Psoas muscle (tissue), 8 donors: Measurements from ENCODE around the gene RBMS2. TPM values are rescaled to one million over a fixed set of nuclear protein-coding genes. Genes with fewer than 3 reads are reported as not detected.

Source experiments
- ATAC-seq, 4 donors: fragments of 200-7000 bp; cut with Tn5 transposase; one replicate each; pipeline ENCODE4 v1.9.1; 2020; ENCODE audit warnings: moderate library complexity in 3 of 4, mild to moderate bottlenecking in 2 of 4
- DNase-seq, 2 donors: peaks; one replicate each; pipeline ENCODE4 v3.0.0-alpha.2; 2020
- H3K27ac ChIP-seq: fragments of 200-600 bp; one replicate; pipeline ENCODE4 v1.8.0; 2022
- H3K27me3 ChIP-seq, 3 donors: fragments of 200-600 bp in 1 of 3; one replicate each; pipeline versions ENCODE4 v1.6.1 to v1.8.0; 2013 to 2022; ENCODE audit warnings: low read length in 2 of 3, mild to moderate bottlenecking in 2 of 3, moderate library complexity in 1 of 3; ENCODE audit not compliant: insufficient read depth in 3 of 3
- H3K36me3 ChIP-seq, 2 donors: fragments of 200-600 bp in 1 of 2; one replicate each; pipeline versions ENCODE4 v1.6.1 to v1.8.0; 2013 to 2022; ENCODE audit warnings: low read depth in 1 of 2, mild to moderate bottlenecking in 1 of 2, moderate library complexity in 1 of 2; ENCODE audit not compliant: insufficient read depth in 1 of 2
- H3K4me1 ChIP-seq: fragments of 200-600 bp; one replicate; pipeline ENCODE4 v1.8.0; 2022
- H3K4me3 ChIP-seq: fragments of 200-600 bp; one replicate; pipeline ENCODE4 v1.8.0; 2022; ENCODE audit warnings: mild to moderate bottlenecking
- H3K9me3 ChIP-seq: fragments of 200-600 bp; one replicate; pipeline ENCODE4 v1.8.0; 2022
- CTCF ChIP-seq: fragments of 200-600 bp; IDR thresholded peaks from one replicate; pipeline ENCODE4 v1.8.0; 2022; ENCODE audit warnings: antibody characterized with exemption
- WGBS, 3 donors: extraction: QIAGEN DNeasy Blood & Tissue Kit; methylation state at CpG; one replicate each; pipeline versions ENCODE4 v1.1.6 to v1.1.7; 2013; 5-methylcytosine and 5-hydroxymethylcytosine counted together
- intact Hi-C, 2 donors: fragments of 100-400 bp; cut with DNase I; formaldehyde crosslinking; loops; one replicate each; pipeline versions ENCODE4 v1.11.0 to v1.14.2; 2022
- polyA plus RNA-seq, 3 donors: library from polyadenylated mRNA; stranded (reverse); fragments of 200-250 nt; gene quantifications; one replicate each; pipeline ENCODE4 v1.2.3, GENCODE V29; 2013
- total RNA-seq, 4 donors: library from RNA; stranded (reverse); fragmentation: NEBNext Ultra II Directional in 2 of 4; extraction: Animal tissue kit (Norgen Biotek cat#: 25700) in 2 of 4; gene quantifications; one replicate each; pipeline versions ENCODE4 v1.2.1 to v1.2.4, GENCODE V29; 2021 to 2023
- donor health status: healthy with polysubstance abuse.
- donor health status: DM: no; HTN: no; CAD: no; lungs with moderate emphysema.
- donor health status: Bipolar disorder and iron deficiency.
- donor health status: healthy.
- donor health status: DM: yes; HTN: yes; CAD: no.
- donor health status: DM: no; HTN: no; CAD: no.
- donor health status: DM: no; HTN: no; CAD: no.
- donor health status: DM: yes; HTN: yes; CAD: no.

Gene RBMS2
- total and polyA plus RNA-seq, 7 donors: 3.0 to 20.5 (median 11.8) TPM

GRCh38 chr12:56477521-56478225, 43.9 kb upstream of the RBMS2 start:
- no peak for TF ChIP-seq CTCF
- no peaks in the 10 kb centered on the region for H3K9me3 ChIP-seq
- no peak overlapping the region for H3K4me3 ChIP-seq
- no peak overlapping the region for H3K27ac ChIP-seq
- no peaks in the 10 kb centered on the region for H3K4me1 ChIP-seq
- no peak for ATAC-seq
- H3K36me3 ChIP-seq: no peaks in the 10 kb centered on the region
- H3K27me3 ChIP-seq: no peaks in the 10 kb centered on the region
- DNase-seq: no peak
- intact Hi-C loops: no loop called here
- 81 to 84% (median 83%) methylated on average over 6 of the region's 6 CpGs for WGBS, 3 donors

- no peaks in the 10 kb centered on the region for H3K27me3 ChIP-seq
- no peaks in the 10 kb centered on the region for H3K9me3 ChIP-seq
- no peaks in the 10 kb centered on the region for H3K36me3 ChIP-seq
- DNase-seq: no peak
- no peak overlapping the region for H3K4me3 ChIP-seq
- intact Hi-C loops: no loop called here
- no peak for ATAC-seq
- 91 to 97% (median 92%) methylated on average over 7 of the region's 7 CpGs for WGBS, 3 donors
- TF ChIP-seq CTCF: no peak
- no peaks in the 10 kb centered on the region for H3K4me1 ChIP-seq
- no peak overlapping the region for H3K27ac ChIP-seq
These were observed 42.0 kb upstream of the RBMS2 start for GRCh38 chr12:56479625-56480024.

GRCh38 chr12:56484566-56484965, 37.1 kb upstream of the RBMS2 start:
- WGBS, 3 donors: 78 to 91% (median 88%) methylated on average over 1 of the region's 1 CpG
- no peaks in the 10 kb centered on the region for H3K36me3 ChIP-seq
- no peak overlapping the region for H3K4me3 ChIP-seq
- DNase-seq (no peak), ATAC-seq (no peak)
- peaks cover 0 to 22% (median 2%) of the 10 kb centered on the region in 3 donors for H3K27me3 ChIP-seq
- intact Hi-C loops: no loop called here
- no peaks in the 10 kb centered on the region for H3K9me3 ChIP-seq
- TF ChIP-seq CTCF: no peak
- no peak overlapping the region for H3K27ac ChIP-seq
- H3K4me1 ChIP-seq: peaks cover 12% of the 10 kb centered on the region

GRCh38 chr12:56486694-56487093, 34.9 kb upstream of the RBMS2 start:
- Histone ChIP-seq H3K4me3 (no peak overlapping the region), H3K36me3 (no peaks in the 10 kb centered on the region), H3K27ac (no peak overlapping the region), H3K4me1 (peaks cover 12% of the 10 kb centered on the region), H3K9me3 (no peaks in the 10 kb centered on the region), H3K27me3 (peaks cover 0 to 42% (median 6%) of the 10 kb centered on the region in 3 donors)
- DNase-seq: no peak
- no peak for TF ChIP-seq CTCF
- 76 to 79% (median 77%) methylated on average over 12 of the region's 12 CpGs for WGBS, 3 donors
- intact Hi-C loops: no loop called here
- ATAC-seq: no peak
